Measurements from ENCODE around the gene DCAF12.
A peak's percentile ranks its signal among the peaks of the same experiment; 100 is the strongest.
"Not testable (repeated sequence)": the region's sequence is repeated elsewhere in the genome, so short reads cannot be mapped to it uniquely, and the experiment has no call there.

The DCAF12 gene

GRCh38 chr9:34126207-34127034 is at the start of gene DCAF12:
Gene DCAF12, minus strand, starts transcription at chr9:34126698. Its CDS starts 267 bp downstream, at chr9:34126431.
- DNase-seq (ENCODE audit: low spot score) = peak; percentile 93

GRCh38 chr9:34176089-34176488 is 49.6 kb upstream of the DCAF12 start:
- no peak for DNase-seq (ENCODE audit: low spot score)

GRCh38 chr9:34171753-34172535 is 45.4 kb upstream of the DCAF12 start:
- no peak for DNase-seq (ENCODE audit: low spot score)

GRCh38 chr9:34170237-34170991 is 43.9 kb upstream of the DCAF12 start:
- DNase-seq (ENCODE audit: low spot score) = no peak

- DNase-seq (ENCODE audit: low spot score) = no peak
These were observed 42.6 kb upstream of the DCAF12 start for GRCh38 chr9:34169125-34169524.

- DNase-seq (ENCODE audit: low spot score) = no peak
These were observed 36.9 kb upstream of the DCAF12 start for GRCh38 chr9:34163434-34163833.

- no peak for DNase-seq (ENCODE audit: low spot score)
These were observed 31.9 kb upstream of the DCAF12 start for GRCh38 chr9:34158362-34158869.

- DNase-seq (ENCODE audit: low spot score) = no peak
These were observed 31.4 kb upstream of the DCAF12 start for GRCh38 chr9:34157898-34158297.

GRCh38 chr9:34157318-34157717 is 30.8 kb upstream of the DCAF12 start:
- DNase-seq (ENCODE audit: low spot score) = no peak

GRCh38 chr9:34154057-34154456 is 27.6 kb upstream of the DCAF12 start:
- no peak for DNase-seq (ENCODE audit: low spot score)

GRCh38 chr9:34151398-34151797 is 24.9 kb upstream of the DCAF12 start:
- no peak for DNase-seq (ENCODE audit: low spot score)

GRCh38 chr9:34145165-34145564 is 18.7 kb upstream of the DCAF12 start:
- DNase-seq (ENCODE audit: low spot score) = no peak

GRCh38 chr9:34143116-34143515 is 16.6 kb upstream of the DCAF12 start:
- no peak for DNase-seq (ENCODE audit: low spot score)

GRCh38 chr9:34140853-34141252 is 14.4 kb upstream of the DCAF12 start:
- DNase-seq (ENCODE audit: low spot score) = no peak

- peak; percentile 39 for DNase-seq (ENCODE audit: low spot score)
These were observed 13.1 kb upstream of the DCAF12 start for GRCh38 chr9:34139477-34140146.

GRCh38 chr9:34138644-34139043 is 12.1 kb upstream of the DCAF12 start:
- DNase-seq (ENCODE audit: low spot score) = not testable (repeated sequence)

- DNase-seq (ENCODE audit: low spot score) = no peak
These were observed 8.0 kb upstream of the DCAF12 start for GRCh38 chr9:34134521-34134920.

GRCh38 chr9:34133436-34133949 is 7.0 kb upstream of the DCAF12 start:
- DNase-seq (ENCODE audit: low spot score) = no peak

- DNase-seq (ENCODE audit: low spot score) = no peak
These were observed 5.1 kb upstream of the DCAF12 start for GRCh38 chr9:34131571-34131970.

GRCh38 chr9:34127035-34127948 is 794 bp upstream of the DCAF12 start:
- no peak for DNase-seq (ENCODE audit: low spot score)
